HG03045 (cell line): ENCODE data around the gene PCCA.
"Not testable (repeated sequence)": the region's sequence is repeated elsewhere in the genome, so short reads cannot be mapped to it uniquely, and the experiment has no call there.

Experiments used
- ATAC-seq: cut with Tn5 transposase; IDR thresholded peaks from one replicate; pipeline ENCODE4 v1.9.1; 2021; ENCODE audit warnings: mild to moderate bottlenecking, moderate library complexity; ENCODE audit not compliant: unreplicated experiment

The PCCA gene

GRCh38 chr13:100178309-100178708, 89.4 kb downstream of the PCCA start:
- no peak for ATAC-seq

- no peak for ATAC-seq
These were observed 90.4 kb downstream of the PCCA start for GRCh38 chr13:100179276-100179675.

- ATAC-seq, result no peak
These were observed 94.1 kb downstream of the PCCA start for GRCh38 chr13:100182900-100183490.

- no peak for ATAC-seq
These were observed 95.2 kb downstream of the PCCA start for GRCh38 chr13:100184095-100184494.

- ATAC-seq, result no peak
These were observed 106.7 kb downstream of the PCCA start for GRCh38 chr13:100195568-100195967.

- ATAC-seq, result no peak
These were observed 107.5 kb downstream of the PCCA start for GRCh38 chr13:100196375-100196774.

GRCh38 chr13:100197116-100197515, 108.2 kb downstream of the PCCA start:
- ATAC-seq, result no peak

- ATAC-seq, result no peak
These were observed 108.9 kb downstream of the PCCA start for GRCh38 chr13:100197591-100198365.

GRCh38 chr13:100203696-100204367, 114.9 kb downstream of the PCCA start:
- no peak for ATAC-seq

GRCh38 chr13:100208002-100208401, 119.1 kb downstream of the PCCA start:
- no peak for ATAC-seq

GRCh38 chr13:100208626-100209025, 119.7 kb downstream of the PCCA start:
- no peak for ATAC-seq

- ATAC-seq, result no peak
These were observed 121.2 kb downstream of the PCCA start for GRCh38 chr13:100209857-100210825.

GRCh38 chr13:100211016-100211710, 122.3 kb downstream of the PCCA start:
- no peak for ATAC-seq

GRCh38 chr13:100212904-100213553, 124.1 kb downstream of the PCCA start:
- no peak for ATAC-seq

- ATAC-seq, result no peak
These were observed 124.7 kb downstream of the PCCA start for GRCh38 chr13:100213576-100213975.

- ATAC-seq, result no peak
These were observed 126.0 kb downstream of the PCCA start for GRCh38 chr13:100214886-100215285.

- no peak for ATAC-seq
These were observed 132.3 kb downstream of the PCCA start for GRCh38 chr13:100221166-100221565.

GRCh38 chr13:100223966-100224530, 135.2 kb downstream of the PCCA start:
- not testable (repeated sequence) for ATAC-seq

GRCh38 chr13:100229603-100230002, 140.7 kb downstream of the PCCA start:
- no peak for ATAC-seq
